GM19463 (cell line): ENCODE data around the gene TSFM.
"Not testable (repeated sequence)": the region's sequence is repeated elsewhere in the genome, so short reads cannot be mapped to it uniquely, and the experiment has no call there.

Experiments used
- ATAC-seq: cut with Tn5 transposase; IDR thresholded peaks from one replicate; pipeline ENCODE4 v1.9.1; 2021; ENCODE audit warnings: mild to moderate bottlenecking, moderate library complexity; ENCODE audit not compliant: unreplicated experiment

TSFM gene

DNA sequence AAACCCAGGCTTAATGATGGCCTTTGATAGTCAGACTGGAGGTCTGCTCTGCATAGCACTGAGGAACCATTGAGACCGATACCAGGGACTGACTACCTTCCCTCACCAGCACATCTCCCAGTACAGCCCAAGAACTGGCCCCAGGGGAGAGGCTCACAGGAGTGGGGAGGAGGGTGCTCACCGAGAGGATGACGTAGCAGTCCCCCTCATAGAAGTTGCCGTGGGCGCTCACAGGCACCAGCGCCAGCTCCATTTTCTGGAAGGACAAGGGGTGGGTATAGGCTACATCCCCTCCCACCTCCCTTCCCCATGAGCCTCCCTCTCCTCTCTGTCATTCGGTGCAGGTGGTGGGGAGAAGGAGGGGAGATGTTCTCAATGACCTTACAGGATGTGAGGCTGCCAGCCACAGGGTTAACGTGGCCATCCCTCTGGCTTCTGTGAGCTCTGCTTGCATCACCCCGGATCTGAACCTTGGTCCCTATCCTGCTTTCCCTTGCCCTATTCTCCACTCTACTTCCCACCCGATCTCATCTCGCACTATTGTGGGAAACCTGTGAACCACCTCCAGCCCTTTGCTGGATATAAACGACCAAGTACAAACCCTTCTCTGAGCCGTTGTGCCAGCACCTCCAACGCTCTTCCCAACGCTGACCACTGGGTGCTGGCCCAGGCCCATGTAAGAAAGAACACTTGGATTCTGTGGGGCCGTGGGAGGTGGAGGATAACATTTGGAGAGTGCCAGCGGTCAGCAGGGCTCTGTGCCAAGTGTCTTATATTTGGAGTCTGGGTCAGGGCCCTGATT, 31.6 kb downstream of the TSFM start:
- no peak for ATAC-seq

DNA sequence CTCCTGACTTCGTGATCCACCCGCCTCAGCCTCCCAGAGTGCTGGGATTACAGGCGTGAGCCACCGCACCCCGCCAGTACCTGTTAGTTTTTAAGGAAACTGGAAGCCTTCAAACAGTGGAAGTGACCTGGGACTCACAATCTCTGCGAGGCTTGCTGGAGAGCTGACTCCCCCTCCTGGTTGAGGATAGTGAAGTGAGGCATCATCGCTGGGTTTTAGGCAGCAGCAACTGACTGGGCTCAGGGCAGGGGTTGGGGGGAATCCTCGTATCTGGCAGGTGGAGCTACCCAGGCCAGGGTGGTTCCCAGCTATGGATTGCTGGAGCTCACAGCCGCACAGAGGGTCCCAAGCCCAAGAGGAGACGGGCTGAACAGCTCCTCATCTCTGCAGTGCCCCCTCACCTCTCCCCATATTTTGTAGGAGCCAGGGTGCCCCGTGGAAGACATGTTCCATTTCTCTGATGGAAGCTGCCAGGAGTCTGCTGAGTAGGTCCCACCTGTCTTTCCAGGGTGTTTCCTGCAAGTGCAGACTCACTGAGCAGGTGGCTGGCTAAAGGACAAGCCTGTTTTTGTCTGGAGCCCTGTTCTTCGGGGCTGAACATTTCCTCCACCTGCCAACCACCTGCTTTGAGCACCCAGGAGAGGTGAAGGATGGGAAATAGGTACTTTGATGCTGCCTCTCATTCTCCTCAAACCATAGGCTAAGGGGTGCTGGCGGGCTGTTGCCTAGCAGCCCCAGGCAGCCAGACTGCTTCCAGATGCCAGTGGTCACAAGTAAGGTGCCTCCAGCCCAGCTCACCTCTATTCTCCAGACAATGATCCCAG, 32.8 kb downstream of the TSFM start:
- ATAC-seq, result no peak

DNA sequence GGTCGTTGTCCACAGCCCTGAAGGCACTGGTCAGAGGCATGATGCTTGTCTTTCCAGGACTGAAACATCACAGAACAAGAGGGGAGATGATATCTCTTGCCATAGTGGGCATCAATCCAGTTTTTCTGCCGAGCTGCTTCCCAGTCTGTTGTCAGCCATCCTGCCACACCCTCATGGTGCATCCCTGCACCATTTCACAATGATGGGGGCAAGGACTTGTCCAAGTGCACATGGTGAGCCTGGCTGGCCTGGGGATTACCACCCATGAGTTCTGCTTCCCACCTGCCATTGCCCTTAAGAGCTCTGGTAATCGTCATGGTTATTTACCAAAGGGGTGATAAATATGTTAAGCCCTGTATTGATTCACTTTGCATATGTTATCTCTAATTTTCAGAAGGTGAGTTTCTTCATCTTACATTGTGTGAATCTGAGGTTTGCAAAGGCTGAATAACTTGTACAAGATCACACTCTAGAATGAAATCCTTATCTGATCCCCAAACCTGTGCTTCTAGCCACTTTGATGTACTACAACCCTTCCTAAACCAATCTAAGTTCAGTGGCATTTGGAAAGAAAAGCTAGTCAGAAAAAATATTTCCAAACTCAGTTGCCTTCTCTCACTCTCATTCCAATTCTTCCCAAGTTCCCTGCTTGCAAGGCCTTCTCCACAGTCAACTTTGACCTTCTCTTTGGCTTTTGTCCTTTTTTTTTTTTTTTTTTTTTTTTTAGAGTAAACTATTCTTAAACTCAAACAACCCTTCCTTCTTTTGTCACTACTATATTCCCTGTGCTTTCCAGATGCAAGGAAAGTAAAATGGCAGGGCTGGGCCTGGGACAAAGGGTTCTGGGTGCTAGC, 33.6 kb downstream of the TSFM start:
- no peak for ATAC-seq

DNA sequence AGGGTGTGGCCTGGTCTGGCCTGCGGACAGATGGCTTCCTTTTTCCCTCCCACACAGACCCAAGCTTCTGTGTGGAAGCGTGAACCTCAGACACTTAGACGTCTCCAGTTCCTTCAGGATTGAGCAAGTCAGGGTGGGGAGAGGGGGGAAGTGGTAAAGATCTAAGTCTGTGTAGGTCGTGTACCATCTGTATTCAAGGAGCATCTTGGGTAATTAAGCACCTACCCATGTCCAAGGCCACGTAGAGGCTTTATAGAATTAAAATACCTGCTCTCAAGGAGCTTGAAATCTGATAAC, 34.2 kb downstream of the TSFM start:
- ATAC-seq, result no peak

DNA sequence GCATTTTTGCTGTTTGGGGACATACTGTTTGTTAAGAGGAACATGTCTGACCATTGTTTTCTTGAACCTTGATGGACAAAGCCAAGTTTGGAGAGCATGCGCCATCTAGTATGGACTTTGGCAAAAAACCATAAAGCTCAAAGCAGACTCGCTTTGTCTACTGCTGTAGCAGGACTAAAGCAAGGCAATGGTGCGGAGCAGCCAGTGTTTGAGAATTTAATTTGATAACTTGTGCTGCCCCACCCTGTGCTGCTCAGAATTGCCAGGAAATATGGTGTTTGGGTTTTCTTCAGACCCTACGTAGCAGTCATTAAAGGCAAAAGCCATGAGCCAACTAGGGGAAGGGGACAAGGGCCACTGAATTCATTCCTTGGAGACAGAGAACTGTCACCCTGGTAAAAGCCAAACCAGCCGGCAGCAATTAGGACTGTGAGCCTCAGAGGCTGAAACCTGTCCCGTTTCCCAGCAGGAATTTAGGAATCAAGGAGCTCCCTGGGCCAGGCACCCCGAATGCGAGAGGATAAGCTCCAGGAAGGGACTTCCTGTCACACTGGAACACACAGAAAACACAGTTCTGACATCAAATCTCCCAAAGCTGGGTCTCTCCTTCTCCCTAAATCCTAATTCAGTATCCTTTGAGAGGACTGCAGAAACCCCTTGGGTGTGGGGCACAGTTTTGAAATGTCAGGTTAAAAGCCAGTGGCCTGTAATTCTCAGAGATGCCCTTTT, 34.8 kb downstream of the TSFM start:
- no peak for ATAC-seq

DNA sequence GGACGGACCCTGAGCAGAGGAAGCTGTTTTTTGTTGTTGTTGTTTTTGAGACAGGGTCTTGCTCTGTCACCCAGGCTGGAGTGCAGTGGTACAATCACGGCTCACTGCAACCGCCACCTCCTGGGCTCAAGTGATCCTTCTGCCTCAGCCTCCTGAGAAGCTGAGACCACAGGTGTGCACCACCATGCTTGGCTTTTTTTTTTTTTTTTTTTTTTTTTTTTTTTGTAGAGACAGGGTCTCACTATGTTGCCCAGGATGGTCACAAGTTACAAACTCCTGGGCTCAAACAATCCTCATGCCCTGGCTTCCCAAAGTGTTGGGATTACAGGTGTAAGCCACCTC, 35.4 kb downstream of the TSFM start:
- ATAC-seq, result not testable (repeated sequence)

DNA sequence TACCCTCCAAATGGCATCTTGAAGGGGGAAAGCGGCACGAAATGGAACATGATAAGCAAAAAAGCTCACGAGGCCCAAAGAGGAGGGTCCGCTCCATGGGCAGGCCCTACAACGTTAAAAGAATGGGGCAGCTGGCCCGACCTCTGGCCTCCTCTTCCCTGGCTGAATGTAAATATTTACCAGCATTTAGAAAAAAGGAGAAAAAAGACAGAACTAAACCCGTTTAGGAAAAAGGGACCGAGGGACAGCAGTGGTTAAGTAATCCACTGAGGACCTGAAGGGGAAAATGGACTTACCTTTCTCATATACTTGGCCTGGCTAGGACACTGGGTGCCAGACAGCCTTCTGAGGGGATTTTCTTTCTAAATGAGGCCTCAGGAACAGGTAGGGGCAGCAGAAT, 37.5 kb downstream of the TSFM start:
- not testable (repeated sequence) for ATAC-seq

DNA sequence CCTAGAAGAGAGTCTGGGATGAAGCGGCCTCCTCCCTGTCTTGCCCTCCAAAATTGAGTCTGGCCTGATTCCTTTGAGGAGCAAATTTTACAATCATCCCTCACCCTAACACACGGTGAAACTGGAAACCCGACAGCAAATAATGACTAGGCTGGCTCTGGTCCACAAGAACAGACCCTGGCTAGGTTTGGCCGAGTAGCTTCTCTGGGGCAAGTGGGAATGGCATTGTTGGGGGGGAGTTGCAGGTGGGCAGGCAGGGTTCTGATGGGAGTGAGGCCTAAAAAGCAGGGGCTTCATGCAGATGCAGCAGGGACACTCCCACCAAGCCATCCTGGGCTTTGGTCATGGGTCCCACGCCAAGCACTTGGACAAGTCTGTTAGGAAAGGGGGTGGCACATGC, 38.4 kb downstream of the TSFM start:
- ATAC-seq, result not testable (repeated sequence)

DNA sequence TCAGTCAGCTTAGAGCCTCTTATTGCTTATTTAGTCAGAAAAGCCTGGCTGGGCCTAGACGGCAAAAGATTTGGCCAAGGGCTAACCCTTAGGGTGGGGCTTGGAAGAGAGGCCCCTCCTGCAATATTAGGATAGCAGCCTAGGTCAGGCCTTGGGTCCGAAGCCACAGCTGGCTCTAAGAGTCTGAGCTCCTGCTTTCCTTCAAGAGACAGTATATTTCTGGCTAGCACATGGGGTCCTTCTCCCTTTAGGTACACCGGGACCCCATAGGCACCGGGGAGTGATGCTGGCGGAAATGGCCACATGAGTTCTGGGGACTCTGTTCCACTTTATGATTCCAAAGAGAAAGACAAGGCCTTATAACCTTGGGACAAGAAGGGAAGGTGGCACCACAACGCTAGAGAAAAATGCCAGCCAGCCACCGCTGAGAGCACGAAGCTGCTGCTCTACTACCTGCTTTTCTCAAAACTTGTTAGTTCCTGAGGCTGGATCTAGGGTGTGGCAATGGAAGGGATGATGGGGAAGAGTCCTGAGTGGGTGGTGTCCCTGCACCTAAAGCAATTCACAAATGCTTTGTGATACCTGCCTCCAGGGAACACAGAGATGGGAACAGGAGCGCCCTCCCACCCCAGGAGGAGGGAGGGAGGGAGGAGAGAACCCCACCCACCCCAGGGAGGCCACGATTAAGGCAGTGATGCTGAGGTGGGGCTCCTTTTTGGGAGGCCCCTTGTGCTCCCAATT, 39.1 kb downstream of the TSFM start:
- ATAC-seq, result no peak

DNA sequence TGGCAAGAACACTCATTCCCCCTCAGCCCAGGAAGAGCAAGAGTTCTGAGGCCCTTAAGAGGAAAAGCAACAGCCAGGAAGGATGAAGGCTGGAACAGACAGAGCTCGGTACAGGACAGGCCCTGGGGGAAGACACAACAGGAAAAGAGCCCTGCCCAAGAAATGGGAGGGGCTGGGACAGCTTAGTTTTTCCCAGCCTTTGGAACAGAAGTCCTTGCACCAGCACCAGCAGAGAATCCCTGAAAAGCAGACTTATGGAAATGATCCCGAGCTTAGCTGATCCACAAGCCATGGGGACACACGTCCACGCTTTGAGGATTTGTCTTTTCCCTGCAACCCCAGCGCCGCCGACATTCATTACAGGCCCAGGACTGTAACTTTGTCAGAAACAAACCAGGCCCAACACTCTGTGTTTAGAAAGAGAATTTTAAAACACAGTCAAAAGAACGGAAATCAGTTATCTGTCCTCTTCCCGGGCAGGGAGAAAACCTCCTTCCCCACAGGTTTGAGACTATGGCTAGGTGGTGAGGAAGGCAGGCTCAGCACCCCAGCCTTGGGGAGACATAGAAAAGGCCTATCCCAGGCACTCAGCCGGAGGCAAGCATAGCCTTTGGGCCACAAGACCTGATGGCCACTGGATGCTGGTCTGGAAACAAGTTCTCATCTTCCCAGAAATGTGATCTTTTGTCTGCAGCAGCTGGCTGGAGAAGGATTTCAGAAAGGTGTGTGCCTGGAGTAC, 40.0 kb downstream of the TSFM start:
- no peak for ATAC-seq

DNA sequence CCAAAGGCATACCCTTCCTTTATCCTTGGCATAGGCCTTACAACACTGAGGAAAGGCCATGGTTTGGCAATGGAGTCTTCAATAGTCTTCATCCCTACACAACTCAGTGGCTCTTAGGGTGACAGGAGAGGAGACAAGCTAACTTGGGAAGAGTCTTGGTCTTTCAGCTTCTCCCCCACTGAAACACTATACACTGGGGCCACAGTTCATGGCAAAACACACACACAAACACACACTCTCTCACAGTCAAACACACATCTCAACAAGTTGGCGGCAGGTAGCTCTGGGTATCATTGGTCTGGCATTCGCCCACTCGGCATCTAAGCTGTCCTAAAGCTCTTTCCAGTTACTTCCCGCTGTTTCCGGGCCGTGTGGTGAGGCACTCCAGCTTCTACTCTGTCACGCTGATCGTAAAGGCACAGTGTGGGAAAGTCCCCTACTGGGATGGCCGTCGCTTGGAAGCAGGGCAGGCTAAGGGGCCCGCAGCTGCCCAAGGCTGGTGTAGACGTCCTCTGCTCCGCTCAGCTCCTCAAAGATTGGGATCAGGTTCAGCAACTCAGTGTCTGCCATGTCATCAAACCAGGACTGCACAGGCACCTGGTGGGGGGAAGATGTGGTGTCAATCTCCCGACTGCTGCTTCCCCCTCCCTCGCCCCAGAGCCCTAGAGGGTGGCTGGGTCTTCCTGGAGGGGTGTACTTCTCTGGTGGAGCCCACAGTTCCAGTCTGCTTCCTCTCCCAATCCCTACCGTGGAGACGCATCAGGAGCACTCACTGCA, 40.7 kb downstream of the TSFM start:
- ATAC-seq, result no peak

DNA sequence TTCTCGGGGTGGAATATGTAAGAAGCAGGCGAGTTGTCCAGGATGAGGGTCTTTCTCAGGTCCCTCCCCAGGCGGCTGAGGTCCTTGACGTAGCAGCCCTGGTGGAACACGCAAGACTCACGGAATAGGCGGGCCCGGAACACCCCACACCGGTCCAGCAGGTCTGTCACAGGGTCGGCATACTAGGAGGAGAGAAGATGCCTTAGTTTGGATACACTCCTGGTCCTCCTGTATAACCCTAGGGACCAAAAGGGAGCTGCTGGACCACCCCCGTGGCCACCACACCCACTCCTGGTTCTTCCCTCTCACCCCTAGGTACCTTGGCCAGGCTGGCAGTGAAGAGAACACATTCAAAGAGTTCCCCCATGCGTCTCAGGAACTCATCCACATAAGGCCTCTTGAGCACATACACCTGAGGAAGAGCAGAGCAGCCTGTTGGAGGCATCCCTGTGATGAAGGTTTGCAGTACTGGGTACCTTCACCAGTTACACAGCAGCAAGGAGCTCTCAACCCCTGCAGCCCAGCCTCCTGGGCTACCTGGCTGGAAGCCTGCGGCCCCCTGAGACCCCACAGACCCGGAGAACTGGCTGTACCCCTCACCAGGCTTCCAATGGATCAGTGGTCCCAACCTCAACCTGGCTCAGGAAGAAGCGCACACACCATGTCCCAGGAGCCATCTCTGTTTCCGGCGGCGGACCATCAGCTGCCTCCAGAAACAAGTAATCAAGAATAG, 41.5 kb downstream of the TSFM start:
- no peak for ATAC-seq

DNA sequence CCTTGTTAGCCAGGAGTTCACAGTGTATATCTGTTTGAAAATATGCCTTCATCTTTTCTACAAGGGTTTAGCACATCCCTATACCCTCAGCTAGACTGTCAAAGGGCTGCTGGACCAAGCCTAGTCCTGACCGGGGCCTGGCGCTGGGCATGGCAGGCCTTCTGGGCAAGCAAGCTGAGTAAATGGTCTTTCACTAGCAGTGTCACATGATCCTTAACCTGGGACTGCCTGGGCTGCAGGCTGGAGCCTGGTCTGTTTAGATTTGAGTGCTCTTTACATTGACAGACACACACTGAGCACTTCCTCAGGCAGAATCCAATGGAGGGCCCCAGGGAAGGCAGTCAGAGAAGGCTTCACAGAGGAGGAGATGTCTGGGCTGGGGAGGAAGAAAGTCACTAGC, 42.9 kb downstream of the TSFM start:
- ATAC-seq, result no peak

DNA sequence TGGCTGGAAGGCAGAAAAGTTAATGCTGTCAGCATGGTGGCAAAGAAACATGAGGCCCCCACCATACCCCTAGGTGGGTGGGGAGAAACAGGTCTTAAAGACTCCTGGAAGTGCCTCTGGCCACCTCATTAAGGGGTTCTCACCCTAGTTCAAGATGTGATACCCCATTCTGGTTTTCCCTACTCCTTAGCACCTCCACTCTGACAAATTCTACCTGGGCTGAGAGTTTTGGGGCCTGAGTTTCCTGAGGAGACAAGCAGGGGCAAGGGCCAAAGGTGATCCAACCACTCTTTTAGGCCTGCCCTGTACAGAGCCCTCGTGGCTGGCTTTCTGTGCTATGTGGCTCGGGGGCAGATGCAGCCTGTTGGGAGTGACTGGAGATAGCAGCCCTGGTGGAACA, 43.8 kb downstream of the TSFM start:
- ATAC-seq, result no peak

DNA sequence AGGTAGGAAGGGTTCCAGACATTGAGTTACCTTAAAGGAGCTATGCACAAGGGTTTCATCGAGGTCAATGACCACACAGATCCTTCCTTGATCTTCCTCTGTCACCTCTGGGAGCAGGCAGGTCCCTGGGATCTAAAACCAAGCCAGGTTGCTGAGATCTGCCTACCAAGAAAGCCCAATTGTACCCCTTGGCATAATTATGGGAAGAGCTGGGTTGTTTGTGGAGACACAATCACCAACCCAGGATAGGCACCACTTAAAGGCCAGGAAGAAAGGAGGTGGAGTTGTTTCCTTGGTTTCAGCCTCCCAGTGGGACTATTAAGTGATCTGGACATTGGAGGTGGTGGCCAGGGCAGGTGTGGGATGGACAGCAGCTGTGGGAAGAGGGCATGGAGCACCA, 44.4 kb downstream of the TSFM start:
- ATAC-seq, result no peak

DNA sequence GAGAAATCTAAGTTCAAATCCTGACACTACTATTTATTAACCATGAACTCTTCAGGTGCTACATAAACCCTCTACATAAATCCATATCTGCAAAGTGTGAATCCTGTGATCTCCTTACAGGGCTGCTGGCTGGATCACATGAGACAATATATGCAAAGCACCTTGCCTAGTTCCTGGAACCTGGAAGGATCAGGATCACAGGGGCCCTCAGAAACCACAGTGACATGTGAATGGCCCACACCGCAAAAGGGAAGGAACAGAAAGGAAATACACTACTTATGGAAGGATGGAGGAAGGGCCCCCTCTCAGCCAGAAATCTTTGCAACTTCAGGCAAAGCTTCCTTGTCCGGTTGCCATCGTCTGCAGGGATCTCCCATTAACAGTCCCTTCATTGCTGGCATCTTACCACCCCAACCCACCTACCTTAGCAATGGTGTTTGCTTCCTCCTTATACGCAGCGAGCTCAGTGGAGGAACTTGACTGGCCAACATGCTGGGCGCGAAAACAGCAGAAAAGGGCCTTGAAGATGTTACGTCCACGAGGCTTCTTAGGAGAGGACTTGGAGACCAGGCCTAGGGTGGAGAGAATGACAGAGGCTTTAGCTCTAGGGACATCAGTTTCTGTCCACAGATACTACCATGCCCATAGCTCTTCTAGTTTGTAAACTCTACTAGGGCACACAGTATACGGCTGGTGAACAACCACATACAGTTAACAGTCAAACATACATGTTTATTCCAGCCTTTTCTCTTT, 46.6 kb downstream of the TSFM start:
- ATAC-seq, result no peak

DNA sequence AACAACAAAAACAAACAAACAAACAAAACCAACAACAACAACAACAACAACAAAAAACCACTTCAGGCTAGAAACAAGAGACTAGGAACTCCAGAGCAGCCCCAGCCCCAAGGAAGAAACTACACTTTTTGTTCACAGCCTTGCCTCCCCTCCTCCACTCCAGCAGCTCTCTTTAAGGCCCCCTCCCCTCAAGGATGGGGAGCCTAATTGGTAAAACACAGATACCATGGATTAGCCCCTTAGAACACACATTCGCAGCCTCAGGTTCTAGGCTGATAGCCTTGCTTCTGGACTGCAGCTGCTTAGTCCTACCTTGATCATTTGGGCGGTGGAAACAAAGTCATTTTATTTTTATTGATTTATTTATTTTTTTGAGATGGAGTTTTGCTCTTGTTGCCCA, 47.8 kb downstream of the TSFM start:
- no peak for ATAC-seq

DNA sequence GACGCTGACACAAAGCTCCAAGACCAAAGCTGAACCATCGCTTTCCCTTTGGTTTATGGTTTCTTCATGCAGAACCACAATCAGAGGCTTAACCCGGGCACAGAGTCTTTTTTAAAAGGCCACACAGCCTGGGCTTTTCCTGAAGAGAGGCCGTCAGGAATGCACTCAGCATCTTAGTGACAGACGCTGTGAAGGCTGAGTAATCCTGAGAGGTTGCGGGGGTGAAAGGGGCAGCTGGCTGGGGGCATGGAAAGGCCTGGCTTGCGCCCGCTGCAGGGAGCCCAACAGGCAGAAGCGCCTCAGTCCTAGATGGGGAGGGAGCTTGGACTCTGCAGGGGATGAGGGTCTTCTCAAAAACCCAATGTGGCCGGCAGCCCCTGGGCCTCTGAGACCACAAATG, 50.4 kb downstream of the TSFM start:
- ATAC-seq, result no peak
